HepG2 (cell line): ENCODE data around the gene CFAP99. TPM values are rescaled to one million over a fixed set of nuclear protein-coding genes. Genes with fewer than 3 reads are reported as not detected.
A peak's percentile ranks its signal among the peaks of the same experiment; 100 is the strongest.

Experiments used
- HOMEZ ChIP-seq: IDR thresholded peaks from 2 replicates; pipeline ENCODE4 v1.6.1; 2016; ENCODE audit warnings: low read depth
- JUND ChIP-seq: sonication (generic); formaldehyde crosslinking; IDR thresholded peaks from 2 replicates; pipeline ENCODE4 v1.8.0; 2022; ENCODE audit warnings: mild to moderate bottlenecking, missing genetic modification reagents
- MAFF ChIP-seq: IDR thresholded peaks from 2 replicates; pipeline ENCODE4 v1.6.1; 2011; ENCODE audit warnings: low read depth, low read length, improper control_type of control experiment
- RNF2 ChIP-seq: fragments of 450-650 bp; conservative IDR thresholded peaks from 2 replicates; pipeline ENCODE4 v1.6.1; 2016; ENCODE audit warnings: low read depth
- SP2 ChIP-seq: sonication (generic); formaldehyde crosslinking; IDR thresholded peaks from 2 replicates; pipeline ENCODE4 v1.5.1; 2020; ENCODE audit warnings: mild to moderate bottlenecking, missing genetic modification reagents
- XRCC5 ChIP-seq: fragments of 200-400 bp; formaldehyde crosslinking; optimal IDR thresholded peaks from 2 replicates; pipeline ENCODE3; 2017; ENCODE audit warnings: mild to moderate bottlenecking, low read length
- ZFP36 ChIP-seq: fragments of 150-350 bp; IDR thresholded peaks from 2 replicates; pipeline ENCODE4 v1.6.1; 2018; ENCODE audit warnings: borderline replicate concordance, low read length, low read depth; ENCODE audit not compliant: partially characterized antibody
- ZFP82 ChIP-seq: sonication (generic); formaldehyde crosslinking; IDR thresholded peaks from 2 replicates; pipeline ENCODE4 v1.5.1; 2020; ENCODE audit warnings: mild to moderate bottlenecking, missing genetic modification reagents, borderline replicate concordance
- ZNF234 ChIP-seq: sonication (generic); formaldehyde crosslinking; conservative IDR thresholded peaks from 2 replicates; pipeline ENCODE4 v1.5.1; 2020; ENCODE audit warnings: mild to moderate bottlenecking, missing genetic modification reagents
- ZNF3 ChIP-seq: IDR thresholded peaks from 2 replicates; pipeline ENCODE4 v1.7.0; 2017; ENCODE audit warnings: inconsistent platforms
- ZNF318 ChIP-seq: sonication (generic); formaldehyde crosslinking; IDR thresholded peaks from 2 replicates; pipeline ENCODE4 v1.4.0; 2020; ENCODE audit warnings: mild to moderate bottlenecking, missing genetic modification reagents
- polyA plus RNA-seq, 8 experiments: library from polyadenylated mRNA; depleted of rRNA in 3 of 8; stranded (reverse) in 7 of 8; unstranded in 1 of 8; fragments of >200 nt; fragmentation: Illumina TruSeq in 4 of 8; extraction: Trizol in 4 of 8; gene quantifications; 2 replicates each; pipeline versions ENCODE4 v1.2.1 to v1.2.3, GENCODE V29; 2011 to 2016; ENCODE audit warnings: low read depth in 4 of 8, missing spikeins in 1 of 8, mixed read lengths in 1 of 8; ENCODE audit not compliant: insufficient read depth in 1 of 8
- total RNA-seq, 5 experiments: library from RNA; depleted of rRNA; stranded (reverse); fragments of >200 nt; fragmentation: Illumina TruSeq; extraction: Trizol; gene quantifications; 2 replicates each; pipeline ENCODE4 v1.2.3, GENCODE V29; 2016; ENCODE audit warnings: low read depth in 1 of 5
- TF ChIP-seq, protein P1 (sequence below): sonication (generic); formaldehyde crosslinking; IDR thresholded peaks from 2 replicates; pipeline ENCODE4 v1.4.0; 2020; ENCODE audit warnings: missing genetic modification reagents
- TF ChIP-seq, protein P2 (sequence below): sonication (generic); formaldehyde crosslinking; IDR thresholded peaks from 2 replicates; pipeline ENCODE4 v1.4.0; 2020; ENCODE audit warnings: missing genetic modification reagents
- TF ChIP-seq, protein P3 (sequence below): sonication (generic); formaldehyde crosslinking; IDR thresholded peaks from 2 replicates; pipeline ENCODE4 v1.5.1; 2020; ENCODE audit warnings: missing genetic modification reagents, mild to moderate bottlenecking, borderline replicate concordance

The CFAP99 gene
- total and polyA plus RNA-seq, 2 of the 13 experiments (the other 11 are each of a cell fraction or from before 2014, with no cell fraction given), result not detected

- TF ChIP-seq, protein P1, sequence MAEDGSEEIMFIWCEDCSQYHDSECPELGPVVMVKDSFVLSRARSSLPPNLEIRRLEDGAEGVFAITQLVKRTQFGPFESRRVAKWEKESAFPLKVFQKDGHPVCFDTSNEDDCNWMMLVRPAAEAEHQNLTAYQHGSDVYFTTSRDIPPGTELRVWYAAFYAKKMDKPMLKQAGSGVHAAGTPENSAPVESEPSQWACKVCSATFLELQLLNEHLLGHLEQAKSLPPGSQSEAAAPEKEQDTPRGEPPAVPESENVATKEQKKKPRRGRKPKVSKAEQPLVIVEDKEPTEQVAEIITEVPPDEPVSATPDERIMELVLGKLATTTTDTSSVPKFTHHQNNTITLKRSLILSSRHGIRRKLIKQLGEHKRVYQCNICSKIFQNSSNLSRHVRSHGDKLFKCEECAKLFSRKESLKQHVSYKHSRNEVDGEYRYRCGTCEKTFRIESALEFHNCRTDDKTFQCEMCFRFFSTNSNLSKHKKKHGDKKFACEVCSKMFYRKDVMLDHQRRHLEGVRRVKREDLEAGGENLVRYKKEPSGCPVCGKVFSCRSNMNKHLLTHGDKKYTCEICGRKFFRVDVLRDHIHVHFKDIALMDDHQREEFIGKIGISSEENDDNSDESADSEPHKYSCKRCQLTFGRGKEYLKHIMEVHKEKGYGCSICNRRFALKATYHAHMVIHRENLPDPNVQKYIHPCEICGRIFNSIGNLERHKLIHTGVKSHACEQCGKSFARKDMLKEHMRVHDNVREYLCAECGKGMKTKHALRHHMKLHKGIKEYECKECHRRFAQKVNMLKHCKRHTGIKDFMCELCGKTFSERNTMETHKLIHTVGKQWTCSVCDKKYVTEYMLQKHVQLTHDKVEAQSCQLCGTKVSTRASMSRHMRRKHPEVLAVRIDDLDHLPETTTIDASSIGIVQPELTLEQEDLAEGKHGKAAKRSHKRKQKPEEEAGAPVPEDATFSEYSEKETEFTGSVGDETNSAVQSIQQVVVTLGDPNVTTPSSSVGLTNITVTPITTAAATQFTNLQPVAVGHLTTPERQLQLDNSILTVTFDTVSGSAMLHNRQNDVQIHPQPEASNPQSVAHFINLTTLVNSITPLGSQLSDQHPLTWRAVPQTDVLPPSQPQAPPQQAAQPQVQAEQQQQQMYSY, result no peak
- TF ChIP-seq XRCC5 (no peak), RNF2 (no peak), MAFF (no peak), ZFP36 (no peak), ZNF318 (CRISPR knock-in tag) (no peak), ZNF234 (CRISPR knock-in tag) (no peak), SP2 (CRISPR knock-in tag) (peak; percentile 8; the same call in 1 of the 2 replicates), ZFP82 (CRISPR knock-in tag) (no peak), ZNF3 (CRISPR knock-in tag) (no peak), HOMEZ (CRISPR knock-in tag) (no peak), JUND (CRISPR knock-in tag) (no peak)
- TF ChIP-seq, protein P2, sequence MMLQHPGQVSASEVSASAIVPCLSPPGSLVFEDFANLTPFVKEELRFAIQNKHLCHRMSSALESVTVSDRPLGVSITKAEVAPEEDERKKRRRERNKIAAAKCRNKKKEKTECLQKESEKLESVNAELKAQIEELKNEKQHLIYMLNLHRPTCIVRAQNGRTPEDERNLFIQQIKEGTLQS (CRISPR knock-in tag), result no peak
- TF ChIP-seq, protein P3, sequence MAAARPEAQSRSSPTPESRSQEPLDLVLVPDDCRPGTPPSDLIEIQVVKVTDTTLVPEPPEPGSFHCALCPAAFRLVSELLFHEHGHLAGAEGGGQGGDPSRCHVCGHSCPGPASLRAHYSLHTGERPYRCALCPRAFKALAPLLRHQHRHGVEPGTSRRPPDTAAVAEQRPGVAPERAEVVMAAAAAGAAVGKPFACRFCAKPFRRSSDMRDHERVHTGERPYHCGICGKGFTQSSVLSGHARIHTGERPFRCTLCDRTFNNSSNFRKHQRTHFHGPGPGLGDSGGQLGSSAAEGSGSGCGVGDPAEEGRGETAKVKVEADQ (CRISPR knock-in tag), result no peak; the same call in 1 of the 2 replicates
These were observed 50.6 kb downstream of the CFAP99 start (continued) for GRCh38 chr4:2469192-2469984.
